ENCODE measurements around the gene MEGF6.

The MEGF6 gene

GRCh38 chr1:3551290-3551678 lies 60.0 kb downstream of the MEGF6 start:
- no peaks in the 10 kb centered on the region for H3K9me3 Mint-ChIP-seq

GRCh38 chr1:3550511-3551289 lies 60.6 kb downstream of the MEGF6 start:
- Mint-ChIP-seq H3K9me3 (no peaks in the 10 kb centered on the region), H3K36me3 (ENCODE audit: low read depth) (no peaks in the 10 kb centered on the region), H3K27me3 (ENCODE audit: low read depth) (no peaks in the 10 kb centered on the region), H3K4me3 (no peak overlapping the region), H3K4me1 (ENCODE audit: low read depth) (no peaks in the 10 kb centered on the region), H3K27ac (no peak overlapping the region)
- no peak for DNase-seq (ENCODE audit: low spot score)

More at GRCh38 chr1:3551290-3551678, 60.0 kb downstream of the MEGF6 start:
- no peak overlapping the region for H3K4me3 Mint-ChIP-seq
- no peaks in the 10 kb centered on the region for H3K27me3 Mint-ChIP-seq (ENCODE audit: low read depth)
- no peak overlapping the region for H3K27ac Mint-ChIP-seq
- no peaks in the 10 kb centered on the region for H3K4me1 Mint-ChIP-seq (ENCODE audit: low read depth)
- no peaks in the 10 kb centered on the region for H3K36me3 Mint-ChIP-seq (ENCODE audit: low read depth)
- DNase-seq (ENCODE audit: low spot score): no peak

- H3K4me3 Mint-ChIP-seq: no peak overlapping the region
- no peaks in the 10 kb centered on the region for H3K4me1 Mint-ChIP-seq (ENCODE audit: low read depth)
- H3K36me3 Mint-ChIP-seq (ENCODE audit: low read depth): no peaks in the 10 kb centered on the region
- no peaks in the 10 kb centered on the region for H3K27me3 Mint-ChIP-seq (ENCODE audit: low read depth)
- H3K9me3 Mint-ChIP-seq: no peaks in the 10 kb centered on the region
- no peak overlapping the region for H3K27ac Mint-ChIP-seq
- DNase-seq (ENCODE audit: low spot score): no peak
Observed at GRCh38 chr1:3548895-3549294, 62.4 kb downstream of the MEGF6 start.

- Mint-ChIP-seq H3K27ac (no peak overlapping the region), H3K4me3 (no peak overlapping the region), H3K36me3 (ENCODE audit: low read depth) (no peaks in the 10 kb centered on the region), H3K9me3 (no peaks in the 10 kb centered on the region), H3K4me1 (ENCODE audit: low read depth) (no peaks in the 10 kb centered on the region), H3K27me3 (ENCODE audit: low read depth) (no peaks in the 10 kb centered on the region)
- DNase-seq (ENCODE audit: low spot score): no peak
Observed at GRCh38 chr1:3548156-3548893, 63.0 kb downstream of the MEGF6 start.

- no peak for DNase-seq (ENCODE audit: low spot score)
- Mint-ChIP-seq H3K27ac (no peak overlapping the region), H3K4me1 (ENCODE audit: low read depth) (no peaks in the 10 kb centered on the region), H3K27me3 (ENCODE audit: low read depth) (no peaks in the 10 kb centered on the region), H3K36me3 (ENCODE audit: low read depth) (no peaks in the 10 kb centered on the region), H3K9me3 (no peaks in the 10 kb centered on the region), H3K4me3 (no peak overlapping the region)
Observed at GRCh38 chr1:3547055-3548005, 64.0 kb downstream of the MEGF6 start.

- no peaks in the 10 kb centered on the region for H3K4me1 Mint-ChIP-seq (ENCODE audit: low read depth)
- H3K36me3 Mint-ChIP-seq (ENCODE audit: low read depth): no peaks in the 10 kb centered on the region
- H3K4me3 Mint-ChIP-seq: no peak overlapping the region
- no peaks in the 10 kb centered on the region for H3K9me3 Mint-ChIP-seq
- H3K27me3 Mint-ChIP-seq (ENCODE audit: low read depth): no peaks in the 10 kb centered on the region
- no peak for DNase-seq (ENCODE audit: low spot score)
- no peak overlapping the region for H3K27ac Mint-ChIP-seq
Observed at GRCh38 chr1:3546048-3546384, 65.3 kb downstream of the MEGF6 start.

- no peak overlapping the region for H3K4me3 Mint-ChIP-seq
- DNase-seq (ENCODE audit: low spot score): no peak
- no peak overlapping the region for H3K27ac Mint-ChIP-seq
- H3K27me3 Mint-ChIP-seq (ENCODE audit: low read depth): no peaks in the 10 kb centered on the region
- no peaks in the 10 kb centered on the region for H3K4me1 Mint-ChIP-seq (ENCODE audit: low read depth)
- no peaks in the 10 kb centered on the region for H3K36me3 Mint-ChIP-seq (ENCODE audit: low read depth)
- no peaks in the 10 kb centered on the region for H3K9me3 Mint-ChIP-seq
Observed at GRCh38 chr1:3545363-3546047, 65.8 kb downstream of the MEGF6 start.

GRCh38 chr1:3544040-3544977 lies 67.0 kb downstream of the MEGF6 start:
- no peak for DNase-seq (ENCODE audit: low spot score)
- no peak overlapping the region for H3K4me3 Mint-ChIP-seq
- H3K9me3 Mint-ChIP-seq: no peaks in the 10 kb centered on the region
- no peaks in the 10 kb centered on the region for H3K27me3 Mint-ChIP-seq (ENCODE audit: low read depth)
- H3K36me3 Mint-ChIP-seq (ENCODE audit: low read depth): no peaks in the 10 kb centered on the region
- no peaks in the 10 kb centered on the region for H3K4me1 Mint-ChIP-seq (ENCODE audit: low read depth)
- H3K27ac Mint-ChIP-seq: no peak overlapping the region

- DNase-seq (ENCODE audit: low spot score): no peak
- no peak overlapping the region for H3K4me3 Mint-ChIP-seq
- H3K36me3 Mint-ChIP-seq (ENCODE audit: low read depth): no peaks in the 10 kb centered on the region
- no peaks in the 10 kb centered on the region for H3K4me1 Mint-ChIP-seq (ENCODE audit: low read depth)
- H3K9me3 Mint-ChIP-seq: no peaks in the 10 kb centered on the region
- no peaks in the 10 kb centered on the region for H3K27me3 Mint-ChIP-seq (ENCODE audit: low read depth)
- H3K27ac Mint-ChIP-seq: no peak overlapping the region
Observed at GRCh38 chr1:3543076-3544039, 68.0 kb downstream of the MEGF6 start.

- no peak overlapping the region for H3K4me3 Mint-ChIP-seq
- no peaks in the 10 kb centered on the region for H3K4me1 Mint-ChIP-seq (ENCODE audit: low read depth)
- H3K27me3 Mint-ChIP-seq (ENCODE audit: low read depth): no peaks in the 10 kb centered on the region
- no peak for DNase-seq (ENCODE audit: low spot score)
- no peaks in the 10 kb centered on the region for H3K36me3 Mint-ChIP-seq (ENCODE audit: low read depth)
- no peak overlapping the region for H3K27ac Mint-ChIP-seq
- no peaks in the 10 kb centered on the region for H3K9me3 Mint-ChIP-seq
Observed at GRCh38 chr1:3542676-3543075, 68.6 kb downstream of the MEGF6 start.

GRCh38 chr1:3541936-3542335 lies 69.4 kb downstream of the MEGF6 start:
- no peaks in the 10 kb centered on the region for H3K36me3 Mint-ChIP-seq (ENCODE audit: low read depth)
- no peak overlapping the region for H3K27ac Mint-ChIP-seq
- no peak for DNase-seq (ENCODE audit: low spot score)
- H3K4me1 Mint-ChIP-seq (ENCODE audit: low read depth): no peaks in the 10 kb centered on the region
- H3K9me3 Mint-ChIP-seq: no peaks in the 10 kb centered on the region
- no peak overlapping the region for H3K4me3 Mint-ChIP-seq
- no peaks in the 10 kb centered on the region for H3K27me3 Mint-ChIP-seq (ENCODE audit: low read depth)

GRCh38 chr1:3541465-3541864 lies 69.8 kb downstream of the MEGF6 start:
- Mint-ChIP-seq H3K9me3 (no peaks in the 10 kb centered on the region), H3K4me1 (ENCODE audit: low read depth) (no peaks in the 10 kb centered on the region), H3K27me3 (ENCODE audit: low read depth) (no peaks in the 10 kb centered on the region), H3K4me3 (no peak overlapping the region), H3K36me3 (ENCODE audit: low read depth) (no peaks in the 10 kb centered on the region), H3K27ac (no peak overlapping the region)
- no peak for DNase-seq (ENCODE audit: low spot score)
